A549 (cell line): ENCODE data around the gene PEX3. TPM values are rescaled to one million over a fixed set of nuclear protein-coding genes. Genes with fewer than 3 reads are reported as not detected.
A peak's percentile ranks its signal among the peaks of the same experiment; 100 is the strongest.

Experiments
- ATAC-seq, 2 experiments: fragments of 200-7000 bp in 1 of 2; fragments of >200 bp in 1 of 2; cut with Nextera tagmentation in 1 of 2; cut with Tn5 transposase in 1 of 2; 3 replicates each; pipeline versions ENCODE4 v1.8.0 to v1.9.1; 2018 to 2020; ENCODE audit warnings: mild to moderate bottlenecking in 1 of 2, moderate library complexity in 1 of 2
- CTCF ChIA-PET: fragments of 300-600 bp; sonication (Branson Sonifier 250); formaldehyde crosslinking; extraction: SDS; loops from one replicate; lab custom pipeline; 2021; ENCODE audit warnings: antibody characterized with exemption, inconsistent platforms; lab: Yijun Ruan, JAX
- POLR2A ChIA-PET: fragments of 350-600 bp; formaldehyde crosslinking; extraction: SDS; loops from one replicate; lab custom pipeline; 2021; ENCODE audit warnings: antibody characterized with exemption, inconsistent platforms; lab: Yijun Ruan, JAX
- DNase-seq, 2 experiments: peaks; one replicate each; pipeline versions ENCODE4 v3.0.0 to v3.0.0-alpha.2; 2011 to 2016; ENCODE audit warnings: low read depth in 1 of 2, low spot score in 1 of 2
- FAIRE-seq: peaks from 2 replicates; lab custom pipeline; 2011; peaks lifted over from hg19 to GRCh38; lab: Jason Lieb, UNC
- H3K27ac ChIP-seq, 2 experiments: fragments of >200 bp; sonication (Bioruptor Twin); formaldehyde crosslinking; 3 replicates each; pipeline ENCODE4 v1.5.1; 2016 to 2017
- H3K4me1 ChIP-seq: fragments of >200 bp; sonication (Bioruptor Twin); formaldehyde crosslinking; 3 replicates; pipeline ENCODE4 v1.6.1; 2016
- H3K4me2 ChIP-seq: fragments of >200 bp; sonication (Bioruptor Twin); formaldehyde crosslinking; 3 replicates; pipeline ENCODE4 v1.6.1; 2016
- H3K4me3 ChIP-seq: fragments of >200 bp; sonication (Bioruptor Twin); formaldehyde crosslinking; 3 replicates; pipeline ENCODE4 v1.5.1; 2016
- H3K9me3 ChIP-seq: fragments of >200 bp; sonication (Bioruptor Twin); formaldehyde crosslinking; 3 replicates; pipeline ENCODE4 v1.6.1; 2016
- ATOH8 ChIP-seq: fragments of 250-450 bp; sonication (Bioruptor Pico); IDR thresholded peaks from 2 replicates; pipeline ENCODE4 v1.5.0; 2020; ENCODE audit warnings: low read depth, mild to moderate bottlenecking, moderate library complexity
- CBX8 ChIP-seq: fragments of 200-600 bp; sonication (generic); IDR thresholded peaks from 2 replicates; pipeline ENCODE4 v1.6.1; 2016
- CEBPB ChIP-seq, 2 experiments: fragments of >200 bp in 1 of 2; sonication (Bioruptor Twin) in 1 of 2; formaldehyde crosslinking in 1 of 2; IDR thresholded peaks; 2 replicates each; pipeline ENCODE4 v1.6.1; 2012 to 2016
- EP300 ChIP-seq, 2 experiments: fragments of >200 bp; sonication (Bioruptor Twin); formaldehyde crosslinking; IDR thresholded peaks; 2 replicates in 1 of 2; 3 replicates in 1 of 2; pipeline ENCODE4 v1.6.1; 2016 to 2017
- FOXS1 ChIP-seq: fragments of 250-450 bp; sonication (Bioruptor Pico); IDR thresholded peaks from 2 replicates; pipeline ENCODE4 v1.5.0; 2020; ENCODE audit warnings: mild to moderate bottlenecking, moderate library complexity
- HEYL ChIP-seq: fragments of 250-450 bp; sonication (Bioruptor Pico); IDR thresholded peaks from 2 replicates; pipeline ENCODE4 v1.8.0; 2021; ENCODE audit warnings: mild to moderate bottlenecking, moderate library complexity
- HOXA7 ChIP-seq: fragments of 250-450 bp; sonication (Bioruptor Pico); IDR thresholded peaks from 2 replicates; pipeline ENCODE4 v1.5.0; 2020; ENCODE audit warnings: mild to moderate bottlenecking, moderate library complexity
- JUN ChIP-seq, 2 experiments: fragments of >200 bp; sonication (Bioruptor Twin); formaldehyde crosslinking; IDR thresholded peaks; 2 replicates in 1 of 2; 3 replicates in 1 of 2; pipeline ENCODE4 v1.6.1; 2016 to 2017
- KDM1A ChIP-seq: fragments of 200-600 bp; sonication (generic); IDR thresholded peaks from 2 replicates; pipeline ENCODE4 v1.6.1; 2016; ENCODE audit warnings: low read depth, mild to moderate bottlenecking
- MYC ChIP-seq: IDR thresholded peaks from 2 replicates; pipeline ENCODE4 v1.6.1; 2012; ENCODE audit warnings: mild to moderate bottlenecking, inconsistent platforms, low read length, improper control_type of control experiment, borderline replicate concordance
- NFE2L2 ChIP-seq: fragments of 150-350 bp; conservative IDR thresholded peaks from 2 replicates; pipeline ENCODE4 v1.6.1; 2014; ENCODE audit warnings: low read length
- NPAS2 ChIP-seq: fragments of 250-450 bp; sonication (Bioruptor Pico); IDR thresholded peaks from 2 replicates; pipeline ENCODE4 v1.8.0; 2022; ENCODE audit warnings: mild to moderate bottlenecking, moderate library complexity, borderline replicate concordance
- POLR2A ChIP-seq: IDR thresholded peaks from 2 replicates; pipeline ENCODE4 v1.6.1; 2012; ENCODE audit warnings: mild to moderate bottlenecking, low read length
- RAD21 ChIP-seq, 2 experiments: fragments of >200 bp in 1 of 2; sonication (Bioruptor Twin) in 1 of 2; formaldehyde crosslinking in 1 of 2; IDR thresholded peaks in 1 of 2; conservative IDR thresholded peaks in 1 of 2; 2 replicates in 1 of 2; 3 replicates in 1 of 2; pipeline ENCODE4 v1.6.1; 2012 to 2018; ENCODE audit warnings: inconsistent platforms in 1 of 2
- RCOR1 ChIP-seq: fragments of 150-350 bp; IDR thresholded peaks from 2 replicates; pipeline ENCODE4 v1.6.1; 2014; ENCODE audit warnings: antibody characterized with exemption, low read length, low read depth
- REST ChIP-seq: fragments of 200-600 bp; sonication (generic); IDR thresholded peaks from 2 replicates; pipeline ENCODE4 v1.6.1; 2016; ENCODE audit warnings: antibody characterized with exemption, mild to moderate bottlenecking, moderate library complexity
- TFCP2L1 ChIP-seq: fragments of 250-450 bp; sonication (Bioruptor Pico); IDR thresholded peaks from 2 replicates; pipeline ENCODE4 v1.5.0; 2021; ENCODE audit warnings: mild to moderate bottlenecking
- USF2 ChIP-seq: fragments of 450-650 bp; IDR thresholded peaks from 2 replicates; pipeline ENCODE4 v1.6.1; 2014; ENCODE audit warnings: antibody characterized with exemption
- ZSCAN20 ChIP-seq: fragments of 250-450 bp; sonication (Bioruptor Pico); IDR thresholded peaks from 2 replicates; pipeline ENCODE4 v1.8.0; 2022; ENCODE audit warnings: mild to moderate bottlenecking, moderate library complexity
- WGBS: methylation state at CpG from one replicate; pipeline ENCODE4 v1.1.6; 2017; ENCODE audit errors: missing lambda C conversion rate; 5-methylcytosine and 5-hydroxymethylcytosine counted together
- polyA plus RNA-seq, 4 experiments: library from polyadenylated mRNA; depleted of rRNA in 3 of 4; stranded (reverse); fragments of >200 nt; fragmentation: RNase III in 1 of 4; extraction: RNeasy Plus Mini Kit Qiagen cat#74134 plus additional on column Dnase treatment in 1 of 4; gene quantifications; 2 replicates in 3 of 4; 3 replicates in 1 of 4; pipeline ENCODE4 v1.2.3, GENCODE V29; 2011 to 2017

The PEX3 gene
- polyA plus RNA-seq, 2 of the 4 experiments (the other 2 are of a cell fraction): 15.1 to 25.9 TPM

- WGBS: 98% methylated on average over 2 of the region's 2 CpGs
- ChIA-PET CTCF (interaction anchor here (0.6 to 1.5 kb wide), 4 partner anchors 10 to 1131 kb away, joined by 3 to 5 read pairs (median 3); partner anchors contain the start of gene FUCA2), POLR2A (interaction anchor here (1.2 kb wide), 1 partner anchor 9 kb away, joined by 3 read pairs; the partner anchor contains the start of gene FUCA2)
- H3K4me1 ChIP-seq: no peaks in the 10 kb centered on the region
- DNase-seq (no peak), ATAC-seq (no peak), FAIRE-seq (no peak)
- H3K4me2 ChIP-seq: no peak overlapping the region
- H3K4me3 ChIP-seq: no peak overlapping the region
- TF ChIP-seq RAD21 (conservative IDR thresholded peaks at IDR 0.05 in 1 of 2, IDR thresholded peaks at IDR 0.05 in 1 of 2) (0 out of 5 replicates have a peak, but pooled peaks of 1 of the 2 experiments have one; percentile 16), NPAS2 (CRISPR knock-in tag) (no peak), CBX8 (no peak), ZSCAN20 (no peak), EP300 (IDR thresholded peaks at IDR 0.05) (no peak), POLR2A (no peak)
- no peaks in the 10 kb centered on the region for H3K9me3 ChIP-seq
- no peak overlapping the region for H3K27ac ChIP-seq
Measured at GRCh38 chr6:143501851-143502250, 51.2 kb downstream of the PEX3 start.

- no peaks in the 10 kb centered on the region for H3K9me3 ChIP-seq
- POLR2A ChIA-PET: interaction anchor here (0.7 kb wide), 1 partner anchor 10 kb away, joined by 3 read pairs; no protein-coding TSS in a partner anchor
- no peak for FAIRE-seq
- H3K4me2 ChIP-seq: no peak overlapping the region
- no peak for DNase-seq
- no peak overlapping the region for H3K4me3 ChIP-seq
- CTCF ChIA-PET: interaction anchor here (1.3 kb wide), 1 partner anchor 18 kb away, joined by 3 read pairs; no protein-coding TSS in a partner anchor
- TF ChIP-seq TFCP2L1 (CRISPR knock-in tag): no peak
- no peak for TF ChIP-seq USF2
- TF ChIP-seq CEBPB (IDR thresholded peaks at IDR 0.05): no peak
- TF ChIP-seq HEYL (CRISPR knock-in tag): no peak
- no peak for TF ChIP-seq RCOR1
- TF ChIP-seq FOXS1 (CRISPR knock-in tag): no peak
- TF ChIP-seq RAD21 (conservative IDR thresholded peaks at IDR 0.05 in 1 of 2, IDR thresholded peaks at IDR 0.05 in 1 of 2): no peak
- TF ChIP-seq HOXA7 (CRISPR knock-in tag): no peak
- TF ChIP-seq JUN (IDR thresholded peaks at IDR 0.05): no peak
- no peak for TF ChIP-seq MYC
- TF ChIP-seq ATOH8 (CRISPR knock-in tag): no peak
- TF ChIP-seq KDM1A: no peak
- TF ChIP-seq REST: no peak
- TF ChIP-seq NFE2L2: no peak
- TF ChIP-seq, all 56 proteins: peak for 0
- no peak overlapping the region for H3K27ac ChIP-seq
- ATAC-seq: no peak
- no peaks in the 10 kb centered on the region; the same call in 1 of the 3 replicates for H3K4me1 ChIP-seq
- 100% methylated on average over 1 of the region's 1 CpG for WGBS
Measured at GRCh38 chr6:143504369-143504768, 53.8 kb downstream of the PEX3 start.
